HG03378 (cell line): ENCODE results near the gene SLC25A21.

Experiments
- ATAC-seq: cut with Tn5 transposase; IDR thresholded peaks from one replicate; pipeline ENCODE4 v1.9.1; 2021; ENCODE audit warnings: mild to moderate bottlenecking, moderate library complexity; ENCODE audit not compliant: unreplicated experiment

SLC25A21 gene

GRCh38 chr14:37051153-37051552 is 121.3 kb downstream of the SLC25A21 start:
- no peak for ATAC-seq

GRCh38 chr14:37048666-37049071 is 123.7 kb downstream of the SLC25A21 start:
- no peak for ATAC-seq

GRCh38 chr14:37047996-37048395 is 124.4 kb downstream of the SLC25A21 start:
- no peak for ATAC-seq

- no peak for ATAC-seq
These were observed 125.2 kb downstream of the SLC25A21 start for GRCh38 chr14:37047226-37047625.

GRCh38 chr14:37046815-37047214 is 125.6 kb downstream of the SLC25A21 start:
- ATAC-seq: no peak

GRCh38 chr14:37045340-37046061 is 126.9 kb downstream of the SLC25A21 start:
- no peak for ATAC-seq

GRCh38 chr14:37037636-37038387 is 134.6 kb downstream of the SLC25A21 start:
- no peak for ATAC-seq

- ATAC-seq: no peak
These were observed 135.6 kb downstream of the SLC25A21 start for GRCh38 chr14:37036669-37037341.

GRCh38 chr14:37035401-37035800 is 137.0 kb downstream of the SLC25A21 start:
- ATAC-seq: no peak

GRCh38 chr14:37034410-37035285 is 137.8 kb downstream of the SLC25A21 start:
- ATAC-seq: no peak

- no peak for ATAC-seq
These were observed 139.5 kb downstream of the SLC25A21 start for GRCh38 chr14:37032863-37033262.

- ATAC-seq: no peak
These were observed 145.1 kb downstream of the SLC25A21 start for GRCh38 chr14:37027188-37027824.

- ATAC-seq: no peak
These were observed 148.4 kb downstream of the SLC25A21 start for GRCh38 chr14:37023875-37024565.

GRCh38 chr14:37021390-37021789 is 151.0 kb downstream of the SLC25A21 start:
- no peak for ATAC-seq

- ATAC-seq: no peak
These were observed 152.9 kb downstream of the SLC25A21 start for GRCh38 chr14:37019488-37019887.

GRCh38 chr14:37018571-37019240 is 153.7 kb downstream of the SLC25A21 start:
- ATAC-seq: no peak

- ATAC-seq: no peak
These were observed 159.3 kb downstream of the SLC25A21 start for GRCh38 chr14:37013078-37013477.

GRCh38 chr14:36998686-36999085 is 173.7 kb downstream of the SLC25A21 start:
- ATAC-seq: no peak

GRCh38 chr14:36997843-36998242 is 174.6 kb downstream of the SLC25A21 start:
- ATAC-seq: no peak
